ENCODE results near the gene TOMM40L.
"Not testable (repeated sequence)": the region's sequence is repeated elsewhere in the genome, so short reads cannot be mapped to it uniquely, and the experiment has no call there.

The TOMM40L gene

GRCh38 chr1:161222175-161223019 is 3.5 kb upstream of the TOMM40L start:
- DNase-seq = no peak

- DNase-seq = no peak
These were observed 1.8 kb upstream of the TOMM40L start for GRCh38 chr1:161223805-161224694.

GRCh38 chr1:161224695-161225087 is 1.2 kb upstream of the TOMM40L start:
- DNase-seq = not testable (repeated sequence)

GRCh38 chr1:161225178-161225533 is 704 bp upstream of the TOMM40L start:
- DNase-seq = no peak

GRCh38 chr1:161226320-161226711 is 456 bp downstream of the TOMM40L start:
- no peak for DNase-seq

- no peak for DNase-seq
These were observed 899 bp downstream of the TOMM40L start for GRCh38 chr1:161226759-161227158.

- DNase-seq = peak; percentile 86
These were observed 1.5 kb downstream of the TOMM40L start for GRCh38 chr1:161227196-161227871.

GRCh38 chr1:161228032-161228431 is 2.2 kb downstream of the TOMM40L start:
- no peak for DNase-seq

GRCh38 chr1:161229896-161230295 is 4.0 kb downstream of the TOMM40L start:
- no peak for DNase-seq

GRCh38 chr1:161230762-161231161 is 4.9 kb downstream of the TOMM40L start:
- no peak for DNase-seq

GRCh38 chr1:161233102-161233501 is 7.2 kb downstream of the TOMM40L start:
- no peak for DNase-seq

GRCh38 chr1:161235957-161236775 is 10.3 kb downstream of the TOMM40L start:
- no peak for DNase-seq

GRCh38 chr1:161238039-161238473 is 12.2 kb downstream of the TOMM40L start, which contains the start of gene NR1I3:
NR1I3 (minus strand) TSS chr1:161238203; CDS start chr1:161236565, 1,638 bp downstream.
- no peak for DNase-seq

GRCh38 chr1:161241682-161242081 is 15.8 kb downstream of the TOMM40L start:
- no peak for DNase-seq

- no peak for DNase-seq
These were observed 16.5 kb downstream of the TOMM40L start for GRCh38 chr1:161242313-161242712.

GRCh38 chr1:161244888-161245287 is 19.0 kb downstream of the TOMM40L start:
- DNase-seq = no peak

- DNase-seq = not testable (repeated sequence)
These were observed 24.2 kb downstream of the TOMM40L start for GRCh38 chr1:161250100-161250499.

- DNase-seq = no peak
These were observed 25.0 kb downstream of the TOMM40L start for GRCh38 chr1:161250829-161251228.

- no peak for DNase-seq
These were observed 25.7 kb downstream of the TOMM40L start for GRCh38 chr1:161251579-161251978.

- not testable (repeated sequence) for DNase-seq
These were observed 29.4 kb downstream of the TOMM40L start for GRCh38 chr1:161255302-161255701.

- not testable (repeated sequence) for DNase-seq
These were observed 30.2 kb downstream of the TOMM40L start for GRCh38 chr1:161255955-161256520.

GRCh38 chr1:161257109-161257508 is 31.2 kb downstream of the TOMM40L start:
- DNase-seq = not testable (repeated sequence)
